Embryonic facial prominence (tissue), 1 donor: ENCODE results near the gene SARS2.
"Not testable (repeated sequence)": the region's sequence is repeated elsewhere in the genome, so short reads cannot be mapped to it uniquely, and the experiment has no call there.

Experiments used
- DNase-seq: peaks from one replicate; pipeline ENCODE4 v3.0.0-alpha.2; 2016; ENCODE audit errors: extremely low spot score

SARS2 gene

DNA sequence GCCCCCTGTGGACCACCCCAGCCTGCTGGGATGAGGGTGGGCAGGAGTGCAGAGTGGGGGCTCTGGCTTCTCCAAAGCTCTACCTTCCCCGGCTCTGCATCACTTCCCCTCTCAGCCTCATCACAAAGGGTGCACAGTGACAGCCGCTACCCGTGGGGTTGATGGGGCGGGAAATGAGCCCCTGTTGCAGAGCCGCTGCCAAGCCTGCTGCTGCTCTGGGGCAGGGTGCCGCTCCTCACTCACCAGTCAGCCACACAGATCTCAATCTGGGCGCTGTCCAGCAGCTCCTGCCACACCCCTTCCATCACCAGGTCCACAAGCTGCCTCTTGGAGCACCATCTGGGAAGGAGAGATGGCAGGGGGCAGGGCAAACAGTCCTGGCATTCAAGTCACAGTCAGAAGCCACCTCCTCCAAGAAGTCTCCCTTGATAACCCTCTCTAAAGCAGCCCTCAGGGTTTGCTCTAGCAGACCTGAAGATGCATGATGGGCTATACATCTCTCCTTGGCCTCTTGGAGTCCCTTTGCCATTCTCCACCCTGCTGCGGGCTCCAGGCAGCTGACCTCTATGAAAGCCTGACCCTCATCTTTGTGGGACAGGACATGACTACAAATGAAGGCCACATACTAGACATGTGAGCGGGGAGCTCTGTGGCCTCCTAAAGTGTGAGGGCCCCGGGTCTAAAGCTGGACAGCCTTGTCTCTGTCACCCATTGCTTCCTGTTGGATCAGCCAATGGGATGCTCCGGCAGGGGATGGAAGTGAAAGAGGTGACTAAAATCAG, 15.9 kb upstream of the SARS2 start:
- no peak for DNase-seq

DNA sequence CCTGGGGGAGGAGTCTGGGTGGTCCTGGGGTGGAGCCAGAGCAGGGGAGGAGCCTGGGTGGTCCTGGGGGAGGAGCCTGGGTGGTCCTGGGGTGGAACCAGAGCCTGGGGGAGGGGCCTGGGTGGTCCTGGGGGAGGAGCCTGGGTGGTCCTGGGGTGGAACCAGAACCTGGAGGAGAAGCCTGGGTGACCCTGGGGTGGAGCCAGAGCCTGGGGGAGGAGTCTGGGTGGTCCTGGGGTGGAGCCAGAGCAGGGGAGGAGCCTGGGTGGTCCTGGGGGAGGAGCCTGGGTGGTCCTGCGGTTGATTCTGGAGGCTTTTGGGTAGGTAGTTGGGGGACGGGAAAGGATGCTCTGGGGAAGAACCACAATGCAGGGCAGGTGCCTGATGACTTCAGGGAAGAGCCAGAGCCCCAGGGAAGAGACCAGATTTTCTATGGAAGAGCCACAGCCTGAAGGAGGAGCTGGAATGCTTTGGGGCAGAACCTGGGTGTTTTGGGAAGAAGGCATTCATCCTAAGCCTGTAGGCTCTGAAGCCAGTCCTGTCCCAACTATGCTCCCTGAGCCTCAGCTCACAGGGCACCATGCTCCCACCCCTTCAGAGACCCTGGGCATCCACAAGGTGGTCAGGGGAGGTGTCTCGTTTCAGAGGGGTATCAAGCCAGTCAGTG, 15.1 kb upstream of the SARS2 start:
- DNase-seq = no peak

DNA sequence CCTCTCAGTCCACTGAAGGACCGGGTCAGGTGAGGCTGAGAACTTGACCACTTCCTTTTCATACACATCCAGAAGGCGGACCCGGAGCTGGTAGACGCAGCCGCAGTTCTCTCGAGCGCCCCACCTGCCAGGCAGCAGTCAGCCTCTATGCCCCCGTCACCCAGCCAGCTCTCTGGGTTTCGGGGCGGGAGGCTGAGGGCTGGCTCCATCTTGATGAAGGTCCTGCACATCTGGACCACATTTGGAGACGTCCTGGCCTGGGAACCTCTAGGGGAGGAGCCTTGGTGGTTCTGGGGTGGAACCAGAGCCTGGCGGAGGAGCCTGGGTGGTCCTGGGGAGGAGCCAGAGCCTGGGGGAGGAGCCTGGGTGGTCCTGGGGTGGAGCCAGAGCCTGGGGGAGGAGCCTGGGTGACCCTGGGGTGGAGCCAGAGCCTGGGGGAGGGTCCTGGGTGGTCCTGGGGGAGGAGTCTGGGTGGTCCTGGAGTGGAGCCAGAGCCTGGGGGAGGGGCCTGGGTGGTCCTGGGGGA, 14.5 kb upstream of the SARS2 start:
- no peak for DNase-seq

DNA sequence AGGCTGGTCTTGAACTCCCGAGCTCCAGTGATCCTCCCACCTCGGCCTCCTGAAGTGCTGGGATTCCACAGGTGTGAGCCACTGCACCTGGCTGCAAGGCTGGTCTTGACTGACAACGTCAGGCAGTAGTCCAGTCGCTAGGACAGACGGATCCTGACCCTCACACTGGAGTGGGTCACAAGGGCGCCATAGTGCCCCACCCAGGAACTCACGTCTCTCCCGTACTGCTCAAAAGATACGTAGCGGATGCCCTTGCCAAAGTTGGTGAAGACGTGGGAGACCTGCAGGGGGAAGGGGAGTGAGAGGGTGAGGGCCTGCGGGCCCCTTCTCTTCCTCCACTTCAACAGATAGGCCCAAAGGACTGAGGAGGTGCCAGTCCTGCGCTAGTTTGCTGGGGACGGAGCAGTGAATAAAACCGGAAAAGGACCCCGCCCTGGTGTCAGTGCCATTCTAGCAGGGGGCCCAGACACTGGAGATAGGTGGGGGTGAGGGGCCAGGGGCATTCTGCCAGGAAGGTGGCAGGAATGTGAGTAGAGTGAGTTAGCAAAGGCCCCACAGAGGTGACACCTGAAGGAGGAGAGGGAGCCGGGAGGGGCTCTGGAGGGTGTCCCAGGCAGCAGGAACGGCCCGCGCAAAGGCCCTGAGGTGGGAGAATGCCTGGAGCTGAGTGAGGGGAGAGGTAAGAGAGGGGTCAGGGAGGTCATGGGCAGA, 12.1 kb upstream of the SARS2 start:
- no peak for DNase-seq

DNA sequence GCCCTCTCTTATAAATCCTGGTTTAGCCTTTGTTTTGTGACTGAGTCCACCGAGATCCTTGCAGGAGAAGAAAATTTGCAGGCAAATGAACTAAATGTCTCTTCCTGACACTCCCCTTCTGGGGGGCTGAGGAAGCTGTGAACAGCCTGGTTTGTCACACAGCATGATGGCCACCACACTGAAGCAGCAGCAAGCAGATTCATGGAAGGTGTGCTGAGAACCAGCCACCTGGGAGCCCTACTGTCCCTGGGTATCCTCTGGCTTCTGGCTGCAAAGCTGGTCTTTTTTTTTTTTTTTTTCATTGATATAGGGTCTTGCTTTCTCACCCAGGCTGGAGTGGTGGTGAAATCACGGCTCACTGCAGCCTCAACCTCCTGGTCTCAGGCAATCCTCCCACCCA, 11.4 kb upstream of the SARS2 start:
- DNase-seq = no peak

DNA sequence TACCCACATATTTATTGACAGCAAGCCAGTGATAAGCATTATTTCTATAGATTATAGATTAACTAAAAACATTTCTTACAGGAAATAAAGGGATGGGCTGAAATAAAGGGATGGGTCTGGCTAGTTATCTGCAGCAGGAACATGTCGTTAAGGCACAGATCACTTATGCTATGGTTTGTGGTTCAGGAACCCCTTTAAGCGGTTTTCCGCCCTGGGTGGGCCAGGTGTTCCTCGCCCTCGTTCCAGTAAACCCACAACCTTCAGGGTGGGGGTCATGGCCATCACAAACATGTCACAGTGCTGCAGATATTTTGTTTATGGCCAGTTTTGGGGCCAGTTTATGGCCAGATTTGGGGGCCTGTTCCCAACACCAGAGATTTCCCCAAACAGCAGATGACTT, 10.9 kb upstream of the SARS2 start:
- DNase-seq = not testable (repeated sequence)

DNA sequence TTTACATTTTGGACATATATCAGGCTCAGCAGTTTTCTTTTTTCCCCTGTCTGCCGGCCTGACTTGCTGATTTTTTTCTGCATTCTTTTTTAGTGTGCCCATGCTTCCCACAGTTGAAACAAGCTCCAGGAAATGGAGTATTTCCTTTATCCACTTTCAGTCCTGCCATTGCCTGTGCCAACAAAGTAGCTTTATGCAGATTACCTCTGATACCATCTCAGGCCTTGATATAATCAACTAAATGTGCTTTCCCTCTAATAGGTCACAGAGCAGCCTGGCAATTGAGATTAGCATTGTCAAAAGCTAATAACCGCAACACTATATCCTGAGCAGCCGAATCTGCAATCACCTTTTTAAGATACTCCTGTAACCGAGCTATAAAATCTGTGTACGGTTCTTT, 9.4 kb upstream of the SARS2 start:
- DNase-seq = no peak

DNA sequence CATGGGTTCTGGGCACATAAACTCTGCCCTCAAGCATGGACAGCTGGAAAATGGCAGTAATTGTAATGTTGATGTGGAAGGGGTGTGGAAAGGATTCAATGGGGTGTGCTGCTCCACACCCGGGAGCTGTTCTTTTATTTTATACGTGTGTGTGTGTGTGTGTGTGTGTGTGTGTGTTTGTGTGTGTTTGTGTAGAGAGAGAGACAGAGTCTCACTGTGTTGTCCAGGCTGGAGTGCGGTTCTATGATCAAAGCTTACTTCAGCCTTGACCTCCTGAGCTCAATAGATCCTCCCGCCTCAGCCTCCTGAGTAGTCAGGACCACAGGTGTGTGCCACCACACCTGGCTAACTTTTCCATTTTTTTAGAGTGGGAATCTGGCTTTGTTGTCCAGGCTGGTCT, 3.0 kb upstream of the SARS2 start:
- no peak for DNase-seq

DNA sequence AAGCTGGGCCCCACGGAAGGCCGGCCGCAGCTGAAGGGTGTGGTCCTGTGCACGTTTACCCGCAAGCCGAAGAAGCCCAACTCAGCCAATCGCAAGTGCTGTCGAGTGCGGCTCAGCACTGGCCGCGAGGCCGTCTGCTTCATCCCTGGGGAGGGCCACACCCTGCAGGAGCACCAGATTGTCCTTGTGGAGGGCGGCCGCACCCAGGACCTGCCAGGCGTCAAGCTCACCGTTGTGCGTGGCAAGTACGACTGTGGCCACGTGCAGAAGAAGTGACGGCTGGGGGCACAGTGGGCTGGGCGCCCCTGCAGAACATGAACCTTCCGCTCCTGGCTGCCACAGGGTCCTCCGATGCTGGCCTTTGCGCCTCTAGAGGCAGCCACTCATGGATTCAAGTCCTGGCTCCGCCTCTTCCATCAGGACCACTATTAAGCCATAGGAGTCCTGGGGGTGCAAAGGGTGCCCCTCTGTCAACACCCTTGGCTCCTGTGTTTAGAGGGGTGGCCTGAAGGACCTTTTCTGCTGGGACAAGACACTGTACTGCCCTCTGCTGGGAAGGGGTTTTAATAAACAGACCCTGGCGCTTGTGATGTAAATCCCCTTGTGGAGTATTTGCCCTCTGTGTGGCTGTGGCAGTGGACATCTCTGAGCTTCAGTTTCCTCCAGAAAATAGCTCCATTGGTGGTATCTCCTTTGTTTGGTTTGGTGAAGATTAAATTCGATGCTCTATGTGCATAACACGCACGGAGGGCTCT, 2.0 kb upstream of the SARS2 start:
- no peak for DNase-seq

DNA sequence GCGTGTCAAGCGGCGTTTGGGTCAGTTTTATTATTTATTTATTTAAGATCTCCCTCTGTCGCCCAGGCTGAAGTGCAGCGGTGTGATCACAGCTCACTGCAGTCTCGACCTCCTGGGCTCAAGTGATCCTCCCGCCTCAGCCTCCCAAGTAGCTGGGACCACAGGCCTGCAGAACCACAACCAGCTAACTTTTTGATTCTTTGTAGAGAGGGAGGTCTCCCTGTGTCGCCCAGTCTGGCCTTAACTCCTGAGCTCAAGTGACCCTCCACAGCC, 894 bp upstream of the SARS2 start:
- DNase-seq = no peak

DNA sequence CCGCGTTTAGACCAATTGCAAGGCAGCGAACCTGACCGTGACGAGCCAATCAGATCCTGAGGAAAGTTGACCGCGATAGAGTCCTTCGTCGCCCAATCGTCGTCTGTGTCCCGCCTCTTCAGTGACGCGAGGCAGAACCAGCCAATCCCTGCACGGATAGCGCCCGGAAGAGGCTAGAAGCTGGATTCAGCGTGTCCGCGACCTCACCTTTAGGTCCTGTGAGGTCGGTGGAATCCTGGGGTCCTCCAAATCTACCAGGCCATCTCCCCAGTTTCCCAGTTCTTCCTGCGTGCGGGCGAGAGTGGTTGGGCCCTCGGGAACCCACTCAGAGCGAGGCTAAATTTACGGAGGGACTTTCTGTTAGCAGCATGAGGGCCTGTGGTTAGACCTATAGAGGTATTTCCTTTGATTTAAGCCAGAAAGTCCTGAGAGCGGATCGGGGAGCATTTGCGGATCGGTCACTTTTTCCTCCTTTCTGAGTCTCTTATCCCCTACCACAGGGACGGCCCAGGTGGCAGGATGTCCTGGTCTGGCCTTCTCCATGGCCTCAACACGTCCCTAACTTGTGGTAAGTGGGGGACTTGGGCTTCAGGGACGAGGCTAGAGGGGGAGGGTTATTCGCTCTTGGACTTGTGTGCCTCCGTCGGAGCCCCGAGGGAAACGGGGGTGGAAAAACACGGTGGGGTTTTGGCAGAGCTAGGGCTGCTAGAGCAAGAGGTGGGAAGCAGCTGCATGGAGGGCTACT, 385 bp upstream of the SARS2 start, which contains the start of gene MRPS12:
TSS of gene MRPS12 (plus strand) at position 169 of the 745 bp plus-strand sequence. CDS start at position 520, 351 bp downstream.
- peak; percentile 99 for DNase-seq

DNA sequence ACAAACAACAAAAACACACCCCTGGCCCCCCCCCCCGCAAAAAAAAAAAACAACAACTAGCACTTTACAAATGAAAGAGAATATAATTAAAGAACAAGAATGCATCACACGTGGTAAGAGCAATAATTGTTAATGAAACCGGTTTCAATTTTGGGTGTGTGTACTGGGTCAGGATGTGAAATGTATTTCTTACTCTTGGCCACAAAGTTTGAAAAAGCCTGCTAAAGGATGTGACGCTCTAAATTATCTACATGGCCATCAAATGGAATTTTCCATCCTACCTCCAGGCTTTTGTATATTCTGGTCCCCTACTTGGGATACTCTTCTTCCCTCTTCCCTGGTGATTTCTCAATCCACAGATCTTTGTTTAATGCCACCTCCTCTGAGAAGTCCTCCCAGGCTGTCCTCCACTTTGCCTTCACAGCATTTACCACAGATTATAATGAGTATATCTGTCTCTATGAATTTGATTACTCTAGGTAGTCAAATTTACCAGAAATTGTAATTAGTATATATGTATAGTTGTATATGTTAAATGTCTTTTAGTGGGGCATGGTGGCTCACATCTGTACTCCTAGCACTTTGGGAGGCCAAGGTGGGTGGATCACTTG, 2.1 kb downstream of the SARS2 start:
- DNase-seq = no peak

DNA sequence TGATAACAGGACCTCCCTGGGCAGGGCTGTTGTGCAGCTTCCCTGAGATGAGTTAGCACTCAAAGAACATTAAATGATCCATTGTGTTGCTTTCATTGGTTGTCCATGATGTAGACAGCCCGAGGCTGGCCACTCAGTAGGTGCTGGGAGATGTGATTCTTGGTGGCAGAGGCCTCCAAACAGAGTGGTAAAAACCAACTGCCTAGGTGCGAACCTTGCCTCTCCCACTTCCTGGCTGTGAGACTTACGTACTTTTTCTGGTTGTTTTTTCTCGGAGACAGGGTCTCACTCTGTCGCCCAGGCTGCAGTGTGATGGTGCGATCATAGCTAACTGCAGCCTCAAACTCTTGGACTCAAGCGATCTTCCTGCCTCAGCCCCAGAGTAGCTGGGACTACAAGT, 6.2 kb downstream of the SARS2 start:
- no peak for DNase-seq

DNA sequence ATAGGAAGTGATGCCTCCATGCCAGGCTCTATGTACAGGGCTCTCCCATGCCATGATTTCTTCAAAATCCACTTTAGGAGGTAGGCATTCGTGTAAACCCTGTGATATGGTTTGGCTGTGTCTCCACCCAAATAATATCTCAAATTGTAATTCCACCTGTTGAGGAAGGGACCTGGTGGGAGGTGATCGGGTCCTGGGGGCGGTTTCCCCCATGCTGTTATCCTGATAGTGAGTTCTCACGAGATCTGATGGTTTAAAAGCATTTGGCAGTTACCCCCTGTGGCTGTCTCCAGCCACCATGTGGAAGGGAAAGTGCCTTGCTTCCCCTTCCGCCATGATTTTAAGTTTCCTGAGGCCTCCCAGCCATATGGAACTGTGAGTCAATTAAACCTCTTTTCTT, 8.1 kb downstream of the SARS2 start:
- no peak for DNase-seq

DNA sequence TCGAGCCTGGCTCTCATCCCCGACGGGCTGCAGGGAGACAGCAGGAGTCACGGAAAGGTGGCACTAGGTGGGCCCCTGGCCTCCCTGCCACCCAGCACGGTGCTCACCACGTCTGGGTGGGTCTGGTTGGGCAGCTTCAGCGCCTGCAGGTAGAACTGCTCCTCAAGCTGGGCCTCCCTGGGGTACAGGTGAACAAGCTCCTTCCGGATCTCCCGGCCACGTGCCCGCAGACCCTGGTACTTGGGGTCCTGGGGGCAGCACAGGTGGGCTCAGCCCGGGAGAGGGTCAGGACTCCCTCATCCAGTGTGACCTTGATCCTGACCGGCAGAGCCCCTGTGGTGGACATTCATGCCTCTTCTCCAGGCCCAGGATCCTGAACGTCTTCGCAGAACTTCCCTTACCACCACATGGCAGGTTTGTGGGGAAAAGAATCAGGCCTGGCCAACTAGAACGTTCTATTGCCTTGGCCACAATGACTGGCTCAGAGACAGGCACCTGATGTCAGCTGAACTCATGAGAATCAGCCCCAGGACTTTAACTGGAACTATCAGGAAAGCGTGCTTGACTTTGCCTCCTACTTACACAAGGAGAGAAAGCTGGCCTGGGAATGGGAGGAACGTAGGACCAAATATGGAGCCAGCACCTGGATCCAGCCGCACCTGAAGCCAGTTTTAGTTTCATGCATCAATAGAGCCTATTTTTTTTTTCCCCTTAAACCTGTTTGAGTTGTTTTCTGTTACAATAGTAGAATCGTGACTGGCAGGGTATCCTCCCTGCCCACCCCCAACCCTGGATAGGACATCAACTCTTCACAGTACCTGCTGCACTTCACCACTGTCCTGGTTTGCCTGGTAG, 8.9 kb downstream of the SARS2 start:
- DNase-seq = no peak

DNA sequence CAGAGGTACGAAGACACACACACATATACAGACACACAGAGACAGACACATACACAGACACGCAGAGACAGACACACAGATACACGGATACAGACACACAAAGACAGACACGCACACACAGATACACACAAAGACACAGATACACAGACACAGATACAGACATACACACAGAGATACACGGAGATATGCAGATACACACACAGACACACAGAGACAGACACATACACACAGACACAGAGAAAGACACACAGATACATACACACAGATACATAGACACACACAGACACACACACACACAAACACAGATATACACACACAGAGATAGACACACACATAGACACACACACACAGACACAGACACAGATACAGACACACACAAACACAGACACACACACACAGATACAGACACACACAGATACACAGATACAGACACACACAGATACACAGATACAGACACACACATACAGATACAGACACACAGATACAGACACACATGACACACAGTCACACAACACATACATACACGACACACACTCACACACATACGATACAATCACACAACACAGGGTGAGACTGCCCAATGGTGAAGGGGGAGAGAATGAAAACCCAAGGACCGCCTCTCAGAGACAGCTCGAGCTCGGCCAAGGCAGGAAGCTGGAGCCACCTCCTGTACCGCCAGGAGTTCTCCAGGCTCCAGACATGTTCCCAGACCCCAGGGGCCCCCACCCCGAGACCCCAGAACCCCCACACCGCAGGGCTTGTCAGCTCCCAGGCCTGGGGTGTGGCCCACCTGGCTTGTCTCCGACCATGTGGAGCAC, 9.8 kb downstream of the SARS2 start:
- no peak for DNase-seq

DNA sequence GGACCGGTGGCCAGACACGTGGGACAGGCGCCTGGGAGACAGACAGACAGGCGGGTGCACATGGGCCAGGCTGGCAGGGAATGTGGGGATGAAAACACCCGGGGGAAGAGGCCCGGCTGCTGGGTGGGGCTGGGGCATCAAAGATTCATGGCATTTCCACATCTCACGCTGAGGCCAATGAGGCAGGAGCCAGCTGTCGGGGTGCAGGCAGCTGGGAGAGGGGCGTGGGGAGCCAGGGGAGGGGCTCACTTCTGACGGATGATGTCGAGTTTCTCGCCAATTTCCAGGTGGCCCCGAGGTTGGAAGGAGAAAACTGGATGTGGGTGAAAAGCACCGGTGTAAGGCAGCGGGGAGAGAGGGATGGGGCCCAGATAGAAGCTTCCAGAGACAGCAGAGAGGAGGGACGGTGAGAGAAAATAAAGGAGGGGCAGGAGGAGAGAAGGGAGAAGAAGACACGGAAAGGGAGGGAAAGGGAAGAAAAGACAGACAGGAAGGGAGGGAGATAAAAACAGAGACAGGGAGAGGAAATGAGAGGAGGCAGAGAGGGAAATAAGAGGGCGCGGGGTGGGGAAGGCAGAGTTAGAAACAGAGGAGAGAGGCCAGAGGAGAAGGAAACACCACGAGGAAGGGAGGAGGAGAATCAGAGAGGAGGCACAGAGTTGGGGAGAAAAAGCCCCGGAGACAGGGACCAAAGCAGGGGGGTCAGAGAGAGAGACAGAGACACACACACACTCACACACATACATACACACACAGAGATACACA, 10.5 kb downstream of the SARS2 start:
- no peak for DNase-seq

DNA sequence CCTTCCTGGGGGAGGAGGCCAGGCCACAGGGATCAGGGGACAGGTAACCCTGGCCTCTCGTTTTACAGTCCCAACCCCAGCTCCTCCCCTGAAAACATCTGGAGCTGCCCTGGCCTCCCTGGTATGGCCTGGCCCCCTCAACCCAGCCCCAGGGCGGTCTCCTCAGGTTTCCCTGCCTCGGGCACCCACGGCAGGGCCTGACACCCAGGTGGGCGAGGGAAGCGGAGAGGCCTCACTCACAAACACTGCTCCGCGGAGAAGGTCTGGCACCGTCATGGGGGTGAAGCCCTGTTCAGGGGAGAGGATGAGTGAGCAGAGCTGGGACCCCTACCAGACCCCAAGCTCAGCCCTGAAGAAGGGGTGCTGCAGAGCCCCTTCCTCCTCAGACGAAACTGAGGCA, 12.0 kb downstream of the SARS2 start:
- DNase-seq = no peak
